Stimulated activated CD8-positive, alpha-beta memory T cell treated with anti-CD3 and anti-CD28 coated beads, Interleukin-4, amount 100 ng/mL, for 48 hours (primary cell): ENCODE measurements around the gene KIF23.
"Not testable (repeated sequence)": the region's sequence is repeated elsewhere in the genome, so short reads cannot be mapped to it uniquely, and the experiment has no call there.

Experiments used
- DNase-seq: peaks from one replicate; pipeline ENCODE4 v3.0.0-alpha.2; 2020

Gene KIF23

DNA sequence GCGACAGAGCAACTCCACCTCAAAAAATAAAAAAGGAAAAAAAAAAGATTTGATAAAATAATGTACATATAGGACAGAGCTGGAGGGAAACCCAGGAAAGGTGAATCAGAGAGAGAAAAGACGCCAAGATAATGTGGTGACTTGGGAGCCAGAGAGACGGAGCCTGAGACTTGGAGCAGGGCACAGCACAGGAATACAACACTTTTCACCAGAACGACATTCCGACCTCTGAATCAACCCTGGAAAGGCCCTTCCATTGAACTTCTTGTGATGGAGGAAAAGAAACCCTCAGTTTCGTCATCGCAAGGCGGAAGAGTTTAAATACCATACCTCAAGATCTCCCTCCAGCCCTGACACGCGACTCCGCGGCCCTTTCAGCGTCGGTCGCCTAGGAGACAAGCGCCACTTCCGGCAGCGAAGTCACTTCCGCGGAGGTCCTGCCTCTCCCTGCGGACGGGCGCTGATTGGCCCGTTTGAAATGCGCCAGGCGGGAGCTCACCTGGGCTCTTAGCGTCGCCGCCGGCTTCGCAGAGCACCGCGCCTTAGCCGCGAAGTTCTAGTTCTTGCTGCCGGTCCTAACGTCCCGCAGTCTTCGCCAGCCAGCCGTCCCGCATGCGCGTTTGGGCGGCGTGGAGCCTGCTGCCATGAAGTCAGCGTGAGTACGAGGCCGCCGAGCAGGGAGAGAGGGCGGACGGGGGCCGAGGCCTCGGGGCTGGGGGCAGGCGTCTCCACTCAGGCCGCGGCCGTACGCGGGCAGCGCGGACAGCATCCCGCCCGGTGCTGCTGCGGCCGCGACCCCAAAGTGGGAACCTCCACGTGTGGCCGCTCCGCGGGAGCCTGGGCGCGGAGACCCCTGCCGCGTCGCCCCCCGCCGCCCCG is at the start of gene KIF23:
TSS of gene KIF23 (plus strand) at position 528 of the 879 bp plus-strand sequence. CDS start at position 645, 117 bp downstream.
- DNase-seq: peak; percentile 93

DNA sequence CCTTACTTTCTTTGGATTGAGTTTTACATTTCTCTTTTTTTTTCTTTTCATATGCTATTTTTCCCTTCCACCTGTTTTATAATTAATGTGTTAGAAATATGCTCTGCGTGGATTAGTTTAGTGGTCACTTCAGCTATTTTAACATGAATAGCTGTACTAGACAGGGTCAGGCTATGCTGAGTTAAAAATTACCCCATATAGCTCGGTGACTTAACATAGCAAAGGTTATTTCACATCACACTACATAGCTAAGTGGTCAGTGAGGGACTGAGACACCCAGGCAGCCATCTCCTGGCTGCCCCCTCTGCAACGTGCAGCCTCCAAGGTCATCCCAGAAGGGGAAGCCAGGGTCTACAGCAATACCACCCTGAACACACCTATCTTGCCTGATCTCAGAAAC is 46.9 kb upstream of the KIF23 start:
- DNase-seq: no peak

DNA sequence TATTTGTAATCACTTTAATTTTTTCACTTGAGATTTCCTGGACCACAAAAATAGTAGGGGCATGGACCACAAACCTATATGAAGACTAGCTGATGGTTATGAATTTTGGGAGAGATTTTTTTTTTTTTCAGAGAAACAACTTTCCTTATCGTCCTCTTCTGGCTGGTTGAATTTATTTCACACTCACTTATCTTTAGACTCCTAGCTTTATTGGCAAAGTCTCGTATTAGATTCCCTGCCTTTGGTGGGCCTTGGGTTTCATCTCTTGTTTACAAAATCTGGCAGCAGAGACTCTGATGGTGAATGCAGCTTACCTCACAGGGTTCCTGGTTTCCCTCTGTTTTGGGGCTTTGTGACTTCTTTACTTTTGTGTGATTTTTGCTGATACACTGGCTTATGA is 44.5 kb upstream of the KIF23 start:
- DNase-seq: no peak

DNA sequence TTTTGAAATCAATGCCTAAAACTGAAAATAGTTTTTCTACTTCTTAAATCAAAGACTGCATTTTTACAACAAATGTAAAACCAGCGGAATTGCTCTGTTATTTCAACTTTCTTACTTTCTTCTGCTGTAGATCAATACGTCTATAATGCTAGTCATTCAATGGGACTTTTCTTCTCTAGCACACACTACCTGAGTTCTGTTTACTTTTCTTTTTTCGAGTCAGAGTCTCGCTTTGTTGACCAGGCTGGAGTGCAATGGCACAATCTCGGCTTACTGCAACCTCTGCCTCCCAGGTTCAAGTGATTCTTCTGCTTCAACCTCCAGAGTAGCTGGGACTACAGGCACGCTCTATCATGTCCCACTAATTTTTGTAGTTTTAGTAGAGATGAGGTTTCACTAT is 40.7 kb upstream of the KIF23 start:
- DNase-seq: no peak

DNA sequence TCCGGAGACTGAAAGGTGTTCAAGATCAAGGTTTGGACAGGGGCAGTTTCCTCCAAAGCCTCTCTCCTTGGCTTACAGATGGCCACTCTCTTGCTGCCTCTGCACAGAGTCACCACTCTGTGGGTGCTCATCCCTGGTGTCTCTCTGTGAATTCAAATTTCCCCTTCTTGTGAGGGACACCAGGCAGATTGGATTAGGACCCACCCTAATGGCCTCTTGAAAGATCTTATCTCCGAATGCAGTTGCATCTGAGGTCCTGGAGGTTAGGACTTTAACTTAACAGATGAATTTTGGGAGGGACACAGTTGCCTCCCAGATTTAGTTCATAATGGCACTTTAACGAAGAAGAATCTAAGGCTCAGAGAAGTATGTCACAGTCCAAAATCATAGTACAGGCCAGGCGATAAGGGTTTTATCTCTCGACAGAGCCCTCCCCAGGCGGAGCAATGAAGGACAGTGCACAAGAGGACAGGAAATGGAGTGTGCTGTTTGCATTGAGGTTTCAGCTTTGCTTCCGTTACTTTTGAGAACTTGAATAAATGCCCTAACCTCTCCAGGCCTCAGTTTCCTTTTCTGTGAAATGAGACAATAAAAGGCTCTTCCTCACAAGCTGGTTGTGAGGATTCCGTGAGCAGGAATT is 38.9 kb upstream of the KIF23 start:
- no peak for DNase-seq

DNA sequence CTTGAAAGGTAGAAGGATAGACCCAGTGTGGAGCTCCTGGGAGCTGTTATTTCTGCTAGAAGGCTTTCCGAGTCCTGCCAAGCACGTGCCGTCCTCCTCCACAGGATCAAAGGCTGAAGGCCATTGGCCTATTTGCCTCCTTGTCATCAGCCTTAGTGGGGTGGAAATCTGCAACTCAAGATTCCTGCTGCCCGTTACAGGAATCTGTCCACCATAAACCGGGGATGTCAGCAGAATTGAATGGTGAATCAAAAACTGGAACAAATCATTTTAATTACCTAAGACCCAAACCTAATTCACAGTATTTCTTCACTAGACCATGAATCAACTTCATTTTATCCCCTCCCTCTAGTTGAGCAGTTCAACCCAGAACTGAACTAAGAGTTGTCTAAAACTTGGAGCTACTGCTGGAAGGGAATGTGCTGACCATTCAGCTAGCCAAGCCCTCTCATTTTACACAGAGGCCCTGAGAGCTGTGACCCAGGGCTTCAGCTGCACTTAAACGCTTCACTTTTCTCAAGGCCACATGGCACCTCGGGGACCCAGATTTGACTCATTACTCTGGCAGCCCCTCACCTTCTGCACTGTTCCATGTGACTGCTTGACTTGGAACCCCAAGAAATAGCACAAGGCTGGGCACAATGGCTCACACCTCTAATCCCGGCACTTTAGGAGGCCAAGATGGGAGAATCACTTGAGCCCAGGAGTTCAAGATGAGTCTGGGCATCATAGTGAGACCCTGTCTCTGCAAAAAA is 36.8 kb upstream of the KIF23 start:
- no peak for DNase-seq

DNA sequence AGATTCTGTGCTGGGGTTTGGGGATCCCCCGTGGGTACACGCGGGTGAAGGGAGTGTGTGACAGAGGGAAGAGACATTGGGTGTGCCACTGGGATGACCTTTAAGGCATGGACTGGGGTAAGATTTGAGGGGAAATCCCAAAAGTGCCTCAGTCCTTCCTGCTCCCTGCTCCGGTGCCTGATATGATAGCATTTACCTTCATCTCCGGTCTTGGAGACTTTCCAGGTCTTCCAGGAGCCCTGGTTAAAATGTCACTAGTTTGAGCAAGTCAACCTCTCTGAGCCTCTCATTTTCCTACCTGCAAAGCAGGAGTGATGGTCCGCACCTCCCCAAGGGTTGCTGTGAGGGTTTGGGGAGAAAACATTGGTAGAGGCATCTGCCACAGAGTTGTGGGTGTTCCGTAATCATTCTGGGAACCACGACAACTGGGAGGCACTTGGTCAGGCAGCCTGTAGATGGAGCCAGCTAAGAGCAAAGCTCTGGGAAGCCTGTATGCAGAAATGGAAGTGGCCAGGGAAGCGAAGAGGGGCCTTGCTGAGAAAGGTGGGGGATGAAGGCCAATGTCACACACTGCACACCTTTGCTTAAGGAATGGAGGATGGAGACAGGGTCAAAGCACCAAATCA is 33.9 kb upstream of the KIF23 start:
- DNase-seq: no peak

DNA sequence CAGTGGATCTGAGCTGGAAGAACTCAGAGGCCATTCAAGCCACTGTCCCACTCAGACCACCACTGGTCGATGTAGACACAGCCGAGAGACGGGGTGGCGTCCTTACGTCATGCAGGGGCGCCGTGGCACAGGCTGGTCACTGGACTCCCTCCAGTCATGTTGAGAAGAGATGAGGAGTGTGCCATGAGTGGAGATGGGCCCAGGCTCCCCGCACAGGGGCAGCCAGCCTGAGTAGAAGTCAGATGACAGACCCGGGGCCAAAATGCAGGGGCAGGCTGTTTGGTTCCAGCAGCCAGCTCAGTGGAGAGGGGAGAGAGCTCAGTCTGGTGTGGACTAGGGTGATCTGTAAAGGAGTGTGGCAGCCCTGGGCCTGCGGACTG is 33.4 kb upstream of the KIF23 start:
- DNase-seq: no peak

DNA sequence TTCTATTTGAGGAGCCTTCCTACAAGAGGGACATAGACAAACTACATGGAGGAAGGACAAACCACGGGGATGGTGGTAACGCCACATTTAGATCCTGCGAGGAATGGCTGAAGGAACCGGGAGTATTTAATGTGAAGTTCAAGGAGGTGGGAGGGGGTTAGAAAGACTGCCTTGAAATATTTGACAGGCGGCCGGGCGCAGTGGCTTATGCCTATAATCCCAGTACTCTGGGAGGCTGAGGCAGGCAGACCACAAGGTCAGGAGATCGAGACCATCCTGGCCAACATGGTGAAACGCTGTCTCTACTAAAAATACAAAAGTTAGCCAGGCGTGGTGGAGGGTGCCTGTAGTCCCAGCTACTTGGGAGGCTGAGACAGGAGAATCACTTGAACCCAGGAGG is 32.0 kb upstream of the KIF23 start:
- not testable (repeated sequence) for DNase-seq

DNA sequence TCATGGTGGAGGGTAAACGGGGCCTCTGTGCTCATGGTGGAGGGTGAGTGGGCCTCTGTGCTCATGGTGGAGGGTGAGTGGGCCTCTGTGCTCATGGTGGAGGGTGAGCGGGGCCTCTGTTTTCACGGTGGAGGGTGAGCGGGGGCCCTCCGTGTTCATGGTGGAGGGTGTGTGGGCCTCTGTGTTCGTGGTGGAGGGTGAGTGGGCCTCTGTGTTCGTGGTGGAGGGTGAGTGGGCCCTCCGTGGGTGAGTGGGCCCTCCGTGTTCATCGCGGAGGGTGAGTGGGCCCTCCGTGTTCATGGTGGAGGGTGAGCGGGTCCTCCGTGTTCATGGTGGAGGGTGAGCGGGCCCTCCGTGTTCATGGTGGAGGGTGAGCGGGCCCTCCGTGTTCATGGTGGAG is 30.1 kb upstream of the KIF23 start:
- DNase-seq: not testable (repeated sequence)

DNA sequence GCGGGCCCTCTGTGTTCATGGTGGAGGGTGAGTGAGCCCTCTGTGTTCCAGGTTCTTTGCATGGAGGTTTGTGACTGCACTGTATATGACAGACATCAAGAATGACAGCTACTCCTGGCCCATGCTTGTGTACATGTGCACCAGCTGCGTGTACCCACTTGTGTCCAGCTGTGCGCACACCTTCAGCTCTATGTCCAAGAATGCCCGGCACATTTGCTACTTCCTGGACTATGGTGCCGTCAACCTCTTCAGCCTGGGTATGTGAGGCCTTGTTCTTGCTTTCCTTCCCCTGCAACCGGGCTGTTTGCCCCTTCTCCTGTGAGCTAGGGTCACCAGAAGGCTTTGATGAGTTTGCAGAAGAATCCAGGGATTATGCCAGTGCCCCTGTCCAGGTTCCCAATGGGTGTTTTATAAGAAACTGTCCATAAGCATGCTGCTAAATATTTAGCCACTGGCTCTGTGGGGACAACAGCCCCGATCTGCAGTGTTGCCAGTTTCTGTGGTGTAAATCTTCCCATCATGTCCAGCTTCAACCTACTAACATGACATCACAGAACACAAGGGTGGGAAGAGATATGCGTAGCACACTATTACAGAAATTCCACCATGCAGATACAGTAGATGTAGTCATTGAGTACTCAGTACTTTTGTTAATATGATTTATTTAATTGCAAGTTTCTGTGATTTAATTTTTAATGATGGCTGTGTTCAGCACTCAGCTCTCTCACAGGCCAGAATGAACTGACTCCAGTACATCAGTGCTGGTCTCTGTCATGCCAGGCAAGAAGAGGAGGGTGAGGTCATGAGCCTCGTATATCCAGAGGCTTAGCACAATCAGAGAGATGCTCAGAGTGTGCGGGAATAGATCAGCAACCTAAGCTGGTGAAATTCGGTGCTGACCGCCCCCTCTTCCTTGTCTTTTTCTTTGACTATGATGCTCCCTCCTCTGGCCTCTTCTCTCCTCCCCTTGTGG is 29.2 kb upstream of the KIF23 start:
- peak; percentile 8 for DNase-seq

DNA sequence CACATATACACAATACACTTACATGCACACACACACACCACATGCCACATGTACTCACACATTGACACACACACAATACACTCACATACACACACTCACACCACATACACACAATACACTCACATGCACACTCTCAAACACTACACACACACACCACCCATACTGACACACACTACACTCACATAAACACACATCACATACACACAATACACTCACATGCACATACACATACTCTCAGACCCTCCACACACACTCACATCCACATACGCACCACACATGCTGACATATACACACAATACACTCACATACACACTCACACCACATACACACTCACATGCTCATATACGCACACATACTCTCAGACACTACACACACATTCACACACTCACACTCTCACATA is 28.3 kb upstream of the KIF23 start:
- DNase-seq: no peak

DNA sequence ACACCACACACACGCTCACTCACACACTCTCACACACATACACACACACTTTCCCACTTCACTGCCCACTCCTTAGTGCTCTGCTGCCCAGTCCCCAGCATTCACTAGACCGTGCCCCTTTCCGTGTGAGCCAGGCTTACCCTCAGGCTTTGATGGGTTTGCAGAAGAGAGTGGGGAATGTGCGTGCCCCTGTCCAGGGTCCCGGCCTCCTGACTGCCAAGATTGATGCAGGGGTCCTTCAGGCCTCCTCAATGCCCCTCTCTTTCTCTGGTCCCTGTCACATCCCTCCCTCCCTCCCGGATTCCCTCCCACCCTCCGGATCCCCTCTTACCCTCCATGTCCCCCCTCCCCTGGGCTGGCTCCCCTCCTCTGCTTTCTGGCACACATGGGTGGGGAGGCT is 27.9 kb upstream of the KIF23 start:
- DNase-seq: no peak

DNA sequence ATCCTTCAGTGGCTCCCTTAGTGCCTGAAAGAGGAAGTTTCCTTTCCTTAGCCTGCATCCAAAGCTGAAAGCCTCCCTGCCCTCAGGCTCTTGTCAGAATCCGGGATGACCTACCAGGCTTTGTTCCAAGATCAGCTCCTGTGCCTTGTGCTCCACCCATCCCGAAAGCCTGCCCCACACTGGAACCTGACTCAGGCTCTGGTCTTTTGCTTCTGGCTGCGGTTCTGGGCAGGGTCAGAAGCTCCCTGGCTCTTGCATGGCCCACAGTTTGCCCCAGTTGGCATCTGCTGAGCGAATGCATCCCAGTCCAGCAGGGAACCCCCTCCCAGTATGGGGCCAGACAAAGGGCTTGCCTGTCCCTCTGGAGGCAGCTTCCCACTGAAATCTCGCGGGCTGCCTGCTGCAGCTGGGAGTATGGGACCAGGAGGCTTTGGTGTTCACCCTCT is 25.9 kb upstream of the KIF23 start:
- no peak for DNase-seq

DNA sequence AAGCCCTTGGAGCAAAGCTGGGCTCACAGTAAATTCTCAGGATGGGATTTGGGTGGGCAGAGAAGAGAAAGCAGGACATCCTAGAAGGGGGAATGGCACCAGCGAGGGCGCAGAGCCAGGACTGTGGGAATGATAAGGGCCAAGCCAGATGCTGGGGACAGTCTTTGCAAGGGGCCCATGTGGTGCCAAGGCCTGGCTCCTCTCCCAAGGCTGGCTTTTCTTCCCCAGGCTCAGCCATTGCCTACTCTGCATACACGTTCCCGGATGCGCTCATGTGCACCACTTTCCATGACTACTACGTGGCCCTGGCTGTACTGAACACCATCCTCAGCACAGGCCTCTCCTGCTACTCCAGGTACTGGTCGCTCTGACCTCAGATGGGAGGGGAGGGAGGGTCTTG is 24.7 kb upstream of the KIF23 start:
- DNase-seq: no peak

DNA sequence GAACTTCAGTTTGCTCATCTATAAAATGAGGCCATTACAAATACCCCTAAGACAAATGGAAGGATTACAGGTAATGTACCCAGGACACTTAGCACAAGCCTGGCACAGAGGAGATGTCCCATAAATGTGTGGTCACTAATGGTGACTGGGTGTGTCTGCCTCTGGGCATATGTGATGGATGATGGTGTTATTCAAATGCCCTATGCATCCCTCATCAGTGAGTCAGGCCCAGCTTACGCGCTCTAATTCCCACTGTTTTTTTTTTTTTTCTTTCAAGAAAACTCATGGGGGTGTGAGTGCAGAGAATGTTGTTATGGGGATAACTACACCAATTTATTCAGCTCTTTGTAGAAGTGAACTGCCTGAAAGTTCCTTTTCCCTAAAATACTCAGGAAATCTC is 23.6 kb upstream of the KIF23 start:
- DNase-seq: no peak

DNA sequence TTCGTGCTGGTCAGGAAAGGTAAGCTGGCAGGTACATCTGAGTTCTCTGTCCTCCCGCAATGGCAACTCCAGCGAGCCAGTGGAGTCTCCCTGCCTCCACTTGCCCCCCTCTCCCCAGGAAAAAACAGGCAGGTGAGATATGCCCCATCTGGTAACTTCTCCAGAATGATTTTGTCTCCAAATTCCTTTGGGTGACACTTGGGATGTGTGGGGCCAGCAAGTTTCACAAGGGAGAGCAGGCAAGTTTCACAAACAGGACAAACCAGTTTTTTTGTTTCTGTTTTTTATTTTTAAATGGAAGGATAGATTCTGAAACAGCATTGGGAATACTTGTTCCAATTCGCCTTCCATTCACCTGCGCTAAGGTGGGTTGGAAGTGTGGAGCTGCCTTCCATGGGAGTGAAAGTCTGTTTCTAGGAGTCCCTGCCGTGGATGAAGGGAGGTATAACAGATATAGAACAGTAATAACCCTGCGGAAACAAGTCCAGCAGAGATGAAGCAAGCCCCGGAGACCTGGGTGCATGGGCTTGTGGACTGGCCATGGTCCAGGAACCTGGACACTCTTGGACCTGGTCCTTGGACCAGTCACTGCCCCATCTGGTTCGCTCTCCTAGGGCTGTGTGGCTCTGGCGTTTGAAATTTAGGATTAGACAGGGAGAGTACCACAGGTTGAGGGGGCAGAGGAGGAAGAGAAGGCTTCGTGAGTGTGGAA is 22.9 kb upstream of the KIF23 start:
- no peak for DNase-seq

DNA sequence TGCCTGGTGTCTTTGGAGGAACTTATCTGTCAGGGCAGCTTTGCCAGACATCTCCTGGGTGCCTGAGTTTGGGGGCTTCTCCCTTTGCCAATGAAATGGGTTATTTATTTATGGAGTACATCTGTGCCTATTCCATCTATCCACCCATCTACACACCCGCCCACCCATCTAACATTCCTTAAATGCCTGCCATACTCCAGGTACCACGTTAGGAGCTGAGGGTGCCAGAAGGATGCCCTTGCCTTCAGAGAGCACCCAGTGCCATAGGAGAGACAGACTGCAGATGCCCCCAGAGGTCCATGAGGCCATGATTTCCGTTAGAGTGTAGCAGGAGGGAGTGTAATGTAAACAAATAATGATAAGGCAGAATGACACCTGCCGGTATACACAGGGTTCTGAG is 21.8 kb upstream of the KIF23 start:
- no peak for DNase-seq

DNA sequence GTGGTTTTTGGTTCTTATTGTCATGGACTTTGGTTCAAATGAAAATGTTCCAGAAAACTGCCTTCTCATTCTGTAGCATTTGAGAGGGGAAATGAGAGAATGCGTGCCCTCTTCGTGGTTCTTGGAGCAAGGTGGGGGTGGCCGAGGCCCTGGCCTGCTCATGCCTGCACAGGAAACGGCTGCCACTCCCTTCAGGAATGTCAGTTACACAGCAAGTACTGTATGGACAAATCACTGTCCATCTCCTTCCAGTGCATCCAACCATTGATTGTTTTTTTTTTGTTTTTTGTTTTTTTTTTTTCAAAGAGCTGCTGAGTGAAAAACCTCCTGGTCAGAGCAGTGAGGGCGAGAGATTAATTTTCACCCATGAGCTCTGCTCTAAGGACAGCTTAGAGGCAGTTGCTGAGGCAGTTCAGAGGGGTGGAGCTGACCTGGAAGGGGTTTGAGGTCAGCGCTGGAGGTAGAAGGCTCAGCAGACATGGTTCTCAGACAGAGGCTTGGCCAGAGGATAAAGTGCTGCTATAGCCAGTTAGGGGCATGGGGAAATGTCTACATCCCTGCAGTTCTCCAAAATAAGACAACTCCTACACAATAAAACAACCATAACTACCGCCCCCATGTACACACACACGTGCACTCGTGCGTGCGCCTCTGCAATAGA is 20.2 kb upstream of the KIF23 start:
- no peak for DNase-seq

DNA sequence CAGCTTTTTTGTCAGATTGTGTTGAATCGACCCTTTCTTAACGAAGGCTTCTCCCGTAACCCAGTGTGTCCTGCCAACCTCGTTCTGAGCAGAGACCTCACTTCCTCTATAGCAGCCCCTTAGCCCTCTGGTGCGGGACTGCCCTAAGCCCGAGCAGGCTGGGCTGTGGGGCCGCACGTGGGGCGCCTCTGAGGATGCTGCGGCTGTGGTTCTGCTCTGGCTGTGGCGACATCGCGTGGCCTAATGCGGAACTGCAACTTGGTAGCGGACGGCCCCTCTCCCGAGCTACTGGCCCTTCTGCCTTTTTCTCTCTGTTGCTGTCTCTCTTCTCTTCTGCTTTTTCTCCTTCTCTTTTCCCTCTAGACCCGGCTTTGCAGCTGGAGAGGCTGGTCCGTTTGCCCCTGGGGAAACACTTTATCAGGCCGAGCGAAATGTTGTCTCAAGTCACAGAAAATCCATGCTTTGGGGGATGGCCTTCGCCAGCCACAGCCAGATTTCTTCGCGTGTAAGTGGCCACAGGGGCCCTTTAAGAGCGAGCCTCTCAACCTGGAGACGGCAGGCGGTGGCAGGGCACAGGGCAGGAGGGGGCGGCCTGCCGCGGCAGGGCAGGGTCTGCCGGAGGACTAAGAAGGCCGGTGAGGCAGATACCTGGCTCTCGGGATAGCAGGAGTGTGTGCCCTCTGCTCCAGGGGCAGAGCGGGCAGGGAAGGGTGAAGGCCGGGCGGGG is 19.4 kb upstream of the KIF23 start:
- peak; percentile 97 for DNase-seq
